Hypothalamus (tissue), 51 donors: ENCODE measurements around the gene FUT7.

Source experiments
- DNase-seq, 51 donors: peaks; one replicate each; lab custom pipeline; 2025; lab: John Stamatoyannopoulos, UW

Gene FUT7, protein sequence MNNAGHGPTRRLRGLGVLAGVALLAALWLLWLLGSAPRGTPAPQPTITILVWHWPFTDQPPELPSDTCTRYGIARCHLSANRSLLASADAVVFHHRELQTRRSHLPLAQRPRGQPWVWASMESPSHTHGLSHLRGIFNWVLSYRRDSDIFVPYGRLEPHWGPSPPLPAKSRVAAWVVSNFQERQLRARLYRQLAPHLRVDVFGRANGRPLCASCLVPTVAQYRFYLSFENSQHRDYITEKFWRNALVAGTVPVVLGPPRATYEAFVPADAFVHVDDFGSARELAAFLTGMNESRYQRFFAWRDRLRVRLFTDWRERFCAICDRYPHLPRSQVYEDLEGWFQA

DNA sequence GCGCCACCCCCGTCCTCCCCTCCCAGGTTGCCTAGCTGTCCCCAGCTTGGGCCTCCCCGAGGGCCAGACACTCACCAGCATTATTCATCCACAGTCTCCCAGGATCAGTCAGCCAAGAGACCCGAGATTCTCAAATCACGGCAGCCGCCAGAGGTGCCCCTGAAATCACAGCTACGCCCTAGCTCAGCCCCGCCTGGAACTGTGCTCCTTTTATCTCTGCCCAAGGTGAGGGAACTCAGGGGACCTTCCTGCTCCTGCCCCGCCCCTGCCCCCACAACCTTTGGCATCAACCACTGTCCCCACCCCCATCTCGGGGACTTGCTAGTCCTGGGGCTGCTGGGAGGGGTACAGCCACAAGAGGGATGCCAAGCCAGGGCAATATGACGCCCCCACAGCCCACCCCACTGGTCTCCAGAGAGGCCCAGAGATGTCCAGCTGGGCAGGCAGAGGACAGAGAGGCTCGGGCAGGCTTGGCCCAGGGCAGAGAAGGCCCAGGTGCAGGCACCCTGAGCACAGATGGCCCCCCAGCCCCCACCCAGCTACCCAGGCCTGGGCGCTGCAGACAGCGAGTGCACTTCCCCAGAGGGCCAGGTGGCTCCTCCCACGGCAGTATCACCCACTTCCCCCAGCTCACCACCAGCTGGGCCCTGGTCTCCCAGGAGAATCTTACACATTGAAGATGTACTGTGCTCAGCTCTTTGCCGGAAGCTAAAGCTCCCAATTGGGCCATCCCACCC, at the start of gene FUT7:
TSS of gene FUT7 (minus strand) at position 185 of the 737 bp plus-strand sequence. CDS start at position 88, 97 bp downstream.
- no peak for DNase-seq

- DNase-seq, result no peak
Observed at GRCh38 chr9:137080260-137081122, 48.6 kb upstream of the FUT7 start.

DNA sequence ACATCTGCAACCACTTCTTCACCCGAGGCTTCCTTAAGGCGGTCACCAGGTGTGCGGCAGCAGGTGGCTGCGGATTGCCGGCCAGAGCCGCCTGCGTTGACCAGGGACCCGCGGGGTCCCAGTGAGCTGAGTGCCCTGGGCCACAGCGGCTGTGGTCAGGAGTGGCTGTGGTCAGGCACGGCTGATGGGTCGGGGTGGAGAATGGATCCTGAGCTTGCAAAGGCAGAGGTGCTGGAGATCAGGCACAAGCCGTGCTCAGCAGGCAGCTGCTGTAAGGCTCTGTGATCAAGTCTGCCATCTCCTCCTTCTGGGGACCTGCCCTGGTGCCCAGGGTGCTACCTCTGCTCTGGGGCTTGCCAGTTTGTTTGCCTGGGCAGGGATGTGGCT, 47.5 kb upstream of the FUT7 start:
- DNase-seq, result no peak

- no peak for DNase-seq
Observed at GRCh38 chr9:137078701-137079400, 47.0 kb upstream of the FUT7 start.

DNA sequence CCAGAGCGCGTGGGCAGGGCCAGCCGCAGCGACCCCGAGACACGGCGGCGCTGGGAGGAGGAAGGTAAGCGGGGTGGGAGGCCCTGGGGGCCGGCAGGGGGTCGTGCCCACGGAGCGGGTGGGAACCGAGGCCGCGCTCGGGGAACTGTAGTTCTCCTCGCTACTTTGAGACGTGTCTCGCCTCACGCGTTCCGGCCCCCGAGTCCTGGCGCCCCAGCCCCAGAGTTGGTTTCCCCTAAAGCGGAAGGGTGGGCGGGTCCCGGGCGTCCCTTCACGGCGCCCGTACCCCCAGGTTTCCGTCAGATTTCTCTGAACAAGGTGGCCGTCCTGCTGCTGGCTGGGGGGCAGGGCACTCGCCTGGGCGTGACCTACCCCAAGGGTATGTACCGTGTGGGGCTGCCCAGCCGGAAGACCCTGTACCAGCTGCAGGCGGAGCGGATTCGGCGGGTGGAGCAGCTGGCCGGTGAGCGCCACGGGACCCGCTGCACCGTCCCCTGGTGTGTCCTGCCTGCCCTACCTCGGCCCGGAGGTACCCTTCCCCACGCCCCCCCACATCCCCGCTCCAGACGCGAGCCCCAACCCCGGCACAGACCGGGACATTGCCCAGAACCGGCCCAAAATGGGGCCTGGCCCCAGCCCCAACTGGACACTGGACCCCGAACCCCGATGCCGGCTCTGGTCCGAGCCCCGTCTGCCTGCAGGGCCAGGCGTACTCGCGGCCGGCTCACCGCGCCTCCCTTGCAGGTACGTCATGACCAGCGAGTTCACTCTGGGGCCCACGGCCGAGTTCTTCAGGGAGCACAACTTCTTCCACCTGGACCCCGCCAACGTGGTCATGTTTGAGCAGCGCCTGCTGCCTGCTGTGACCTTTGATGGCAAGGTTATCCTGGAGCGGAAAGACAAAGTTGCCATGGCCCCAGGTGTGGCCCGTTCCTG, 46.1 kb upstream of the FUT7 start:
- DNase-seq, result no peak

GRCh38 chr9:137077010-137077747, 45.3 kb upstream of the FUT7 start, which contains the start of gene UAP1L1:
UAP1L1 (plus strand) TSS chr9:137077517; CDS start chr9:137077533, 16 bp downstream.
- DNase-seq, result peak in 48 of 51 donors; percentile 23 to 91 (median 73)

DNA sequence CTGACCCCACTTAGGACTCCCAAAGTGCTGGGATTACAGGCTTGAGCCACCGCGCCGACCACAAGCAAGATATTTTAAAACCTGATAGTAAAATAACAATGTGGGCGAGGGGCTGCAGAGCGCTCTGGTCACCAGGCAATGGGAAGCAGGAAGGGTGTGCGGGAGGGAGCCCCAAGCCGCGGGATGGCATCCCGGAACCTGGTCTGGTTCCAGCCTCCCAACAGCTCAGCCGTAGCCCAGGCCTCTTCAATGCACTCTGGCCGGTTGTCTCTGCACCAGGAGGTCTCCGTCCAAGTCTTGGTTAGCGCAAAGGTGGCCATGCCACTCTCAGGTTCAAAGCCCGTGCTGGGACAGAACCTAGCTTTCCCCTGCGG, 44.7 kb upstream of the FUT7 start:
- peak in 1 of 51 donors; percentile 60 for DNase-seq

DNA sequence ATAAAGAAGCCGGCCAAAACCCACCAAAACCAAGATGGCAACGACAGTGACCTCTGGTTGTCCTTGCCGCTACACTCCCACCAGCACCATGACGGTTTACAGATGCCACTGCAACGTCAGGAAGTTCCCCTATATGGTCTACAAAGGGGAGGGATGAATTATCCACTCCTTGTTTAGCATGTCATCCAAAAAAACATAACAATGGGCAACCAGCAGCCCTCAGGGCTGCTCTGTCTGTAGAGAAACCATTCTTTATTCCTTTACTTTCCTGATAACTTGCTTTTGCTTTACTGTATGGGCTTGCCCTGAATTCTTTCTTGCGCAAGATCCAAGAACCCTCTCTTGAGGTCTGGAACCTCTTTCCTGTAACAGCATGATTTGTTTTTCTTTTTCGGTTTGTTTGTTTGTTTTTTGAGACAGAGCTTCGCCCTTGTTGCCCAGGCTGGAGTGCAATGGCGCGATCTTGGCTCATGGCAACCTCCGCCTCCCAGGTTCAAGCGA, 43.4 kb upstream of the FUT7 start:
- no peak for DNase-seq

DNA sequence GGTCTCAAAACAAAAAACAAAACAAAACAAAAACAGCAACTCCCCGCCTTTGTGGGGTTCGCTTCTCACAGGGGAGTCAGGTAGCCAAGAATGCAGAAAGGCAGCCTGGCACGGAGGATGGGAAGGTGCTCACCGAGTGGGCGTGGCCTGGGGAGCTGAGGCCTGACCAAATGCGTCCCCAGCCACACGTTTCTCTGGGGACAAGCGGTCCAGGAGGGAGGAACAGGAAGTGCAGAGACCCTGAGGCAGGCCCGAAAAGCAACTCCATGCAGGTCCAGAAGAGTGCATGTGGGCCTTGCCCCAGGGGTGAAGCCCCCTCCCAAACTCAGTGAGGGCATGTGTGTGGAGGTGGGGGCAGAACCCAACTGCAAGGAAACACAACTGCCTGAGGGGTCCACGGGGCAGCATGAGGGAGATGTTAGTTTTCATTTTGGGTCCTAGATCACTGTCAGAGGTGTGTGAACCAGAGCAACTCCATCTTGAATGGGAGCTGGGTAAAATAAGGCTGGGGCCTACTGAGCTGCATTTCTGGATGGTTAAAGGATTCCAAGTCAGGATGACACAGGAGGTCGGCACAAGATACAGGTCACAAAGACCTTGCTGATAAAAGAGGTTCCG, 42.9 kb upstream of the FUT7 start:
- no peak for DNase-seq

GRCh38 chr9:137073992-137074399, 42.1 kb upstream of the FUT7 start:
- DNase-seq, result no peak

GRCh38 chr9:137071282-137071681, 39.4 kb upstream of the FUT7 start:
- no peak for DNase-seq

GRCh38 chr9:137070906-137071275, 39.0 kb upstream of the FUT7 start:
- peak in 47 of 51 donors; percentile 28 to 92 (median 75) for DNase-seq

DNA sequence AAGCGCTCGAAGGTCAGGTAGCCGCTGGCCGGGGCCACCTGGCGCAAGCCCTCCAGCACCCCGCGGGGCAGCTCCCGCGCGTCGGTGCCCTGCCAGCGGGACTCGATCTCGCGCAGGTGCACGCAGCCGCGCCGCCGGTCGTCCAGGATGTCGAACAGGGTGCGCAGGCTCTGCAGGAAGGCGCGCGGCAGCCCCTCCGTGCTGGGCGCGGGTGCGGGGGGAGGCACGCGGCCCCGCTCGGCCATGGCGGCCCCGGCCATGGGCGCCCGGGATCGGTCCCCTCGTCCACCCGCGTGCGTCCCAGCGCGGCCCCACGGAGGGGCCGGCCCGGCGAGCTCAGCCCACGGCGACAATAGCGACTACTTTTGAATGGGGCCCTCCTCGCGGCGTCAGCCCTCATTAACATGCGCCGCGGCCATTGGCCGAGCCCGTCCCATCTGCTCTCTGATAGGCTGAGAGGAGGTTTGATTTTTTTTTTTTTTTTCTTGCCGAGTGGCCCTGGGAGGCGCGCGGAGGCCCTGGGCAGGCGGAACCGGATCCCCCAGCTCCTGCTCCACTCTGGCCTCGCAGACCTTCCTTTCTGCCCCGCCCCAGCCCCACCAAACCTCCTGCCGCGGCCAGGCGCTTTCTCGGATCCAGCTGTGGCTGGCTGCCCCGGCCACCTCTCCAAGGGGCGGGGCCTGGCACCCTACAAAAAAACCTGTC, 38.5 kb upstream of the FUT7 start, which contains the start of gene SAPCD2:
TSS of gene SAPCD2 (minus strand) at position 357 of the 705 bp plus-strand sequence. CDS start at position 260, 97 bp downstream.
- peak; percentile 38 to 90 (median 75) for DNase-seq

- no peak for DNase-seq
Observed at GRCh38 chr9:137069508-137070091, 37.7 kb upstream of the FUT7 start.

DNA sequence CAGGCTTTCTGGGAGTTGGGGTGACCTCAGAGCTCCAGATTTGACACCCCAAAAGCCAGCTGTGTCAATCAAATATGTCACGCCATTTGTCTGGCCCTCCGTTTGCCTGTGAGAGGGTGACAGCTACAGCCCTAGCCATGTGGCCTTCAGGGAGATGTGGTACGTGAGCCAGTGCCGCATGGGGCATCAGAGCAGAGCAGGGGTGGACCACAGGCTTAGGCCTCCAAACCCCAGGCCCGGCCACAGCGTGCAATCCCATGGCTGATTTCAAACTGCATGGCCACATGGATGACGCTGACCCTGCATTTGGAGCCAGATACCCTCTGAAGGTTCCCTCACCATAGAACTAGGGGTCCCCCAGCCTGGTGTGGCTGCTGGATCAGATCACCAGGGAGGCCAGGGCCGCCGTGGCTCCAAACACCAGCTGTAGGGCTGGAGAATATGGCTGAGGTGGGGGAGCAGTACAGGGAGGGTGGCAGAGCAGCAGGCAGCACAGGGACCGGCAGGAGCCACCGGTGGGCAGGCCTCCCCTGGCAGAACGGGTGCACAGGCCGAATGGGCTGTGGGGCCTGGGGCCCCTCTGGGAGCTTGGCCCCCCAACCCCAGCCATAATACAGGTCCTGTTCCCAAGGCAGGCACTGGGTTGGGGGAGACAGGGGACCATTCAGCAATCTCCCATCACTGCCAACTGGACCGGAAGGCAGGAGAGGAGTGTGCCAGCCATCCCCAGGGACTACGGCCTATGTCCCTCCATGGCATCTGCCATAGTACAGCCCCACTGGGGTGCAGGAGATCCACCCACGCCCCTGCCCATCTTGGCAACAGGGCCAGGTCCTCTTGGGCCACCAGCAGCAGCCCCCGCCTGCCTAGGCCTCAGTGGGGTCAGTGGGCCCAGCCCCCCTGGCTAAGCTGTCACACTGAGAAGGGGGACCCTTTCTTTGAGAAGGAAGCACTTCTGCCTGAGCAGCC, 36.9 kb upstream of the FUT7 start:
- DNase-seq, result no peak
